ACC112 (cell line): ENCODE results near the gene CCT6B.
"Not testable (repeated sequence)": the region's sequence is repeated elsewhere in the genome, so short reads cannot be mapped to it uniquely, and the experiment has no call there.

Experiments
- H2AFZ ChIP-seq: fragments of 200-600 bp; sonication (generic); one replicate; pipeline ENCODE4 v1.6.0; 2017; ENCODE audit warnings: antibody characterized with exemption, low read length; ENCODE audit not compliant: unreplicated experiment
- H3K27ac ChIP-seq: fragments of 200-600 bp; sonication (generic); 2 replicates; pipeline ENCODE4 v1.5.1; 2014; ENCODE audit warnings: low read depth, mild to moderate bottlenecking, antibody characterized with exemption, low read length, moderate library complexity
- H3K27me3 ChIP-seq: fragments of 200-600 bp; sonication (generic); 2 replicates; pipeline ENCODE4 v1.6.1; 2014; ENCODE audit warnings: mild to moderate bottlenecking, antibody characterized with exemption, low read length, moderate library complexity, mixed read lengths; ENCODE audit not compliant: insufficient read depth
- H3K36me3 ChIP-seq: fragments of 200-600 bp; sonication (generic); 2 replicates; pipeline ENCODE4 v1.6.1; 2016; ENCODE audit warnings: mild to moderate bottlenecking, antibody characterized with exemption, low read length, moderate library complexity, mixed read lengths; ENCODE audit not compliant: insufficient read depth
- H3K4me1 ChIP-seq: fragments of 200-600 bp; sonication (generic); one replicate; pipeline ENCODE4 v1.6.1; 2016; ENCODE audit warnings: low read length, mixed read lengths; ENCODE audit not compliant: insufficient read depth, unreplicated experiment, control insufficient read depth
- H3K4me3 ChIP-seq: fragments of 200-600 bp; sonication (generic); 2 replicates; pipeline ENCODE4 v1.5.1; 2014; ENCODE audit warnings: mild to moderate bottlenecking, low read depth, low read length
- H3K79me2 ChIP-seq: fragments of 200-600 bp; sonication (generic); one replicate; pipeline ENCODE4 v1.6.0; 2016; ENCODE audit warnings: low read length; ENCODE audit not compliant: control insufficient read depth, unreplicated experiment, insufficient read depth

The CCT6B gene, protein sequence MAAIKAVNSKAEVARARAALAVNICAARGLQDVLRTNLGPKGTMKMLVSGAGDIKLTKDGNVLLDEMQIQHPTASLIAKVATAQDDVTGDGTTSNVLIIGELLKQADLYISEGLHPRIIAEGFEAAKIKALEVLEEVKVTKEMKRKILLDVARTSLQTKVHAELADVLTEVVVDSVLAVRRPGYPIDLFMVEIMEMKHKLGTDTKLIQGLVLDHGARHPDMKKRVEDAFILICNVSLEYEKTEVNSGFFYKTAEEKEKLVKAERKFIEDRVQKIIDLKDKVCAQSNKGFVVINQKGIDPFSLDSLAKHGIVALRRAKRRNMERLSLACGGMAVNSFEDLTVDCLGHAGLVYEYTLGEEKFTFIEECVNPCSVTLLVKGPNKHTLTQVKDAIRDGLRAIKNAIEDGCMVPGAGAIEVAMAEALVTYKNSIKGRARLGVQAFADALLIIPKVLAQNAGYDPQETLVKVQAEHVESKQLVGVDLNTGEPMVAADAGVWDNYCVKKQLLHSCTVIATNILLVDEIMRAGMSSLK

DNA sequence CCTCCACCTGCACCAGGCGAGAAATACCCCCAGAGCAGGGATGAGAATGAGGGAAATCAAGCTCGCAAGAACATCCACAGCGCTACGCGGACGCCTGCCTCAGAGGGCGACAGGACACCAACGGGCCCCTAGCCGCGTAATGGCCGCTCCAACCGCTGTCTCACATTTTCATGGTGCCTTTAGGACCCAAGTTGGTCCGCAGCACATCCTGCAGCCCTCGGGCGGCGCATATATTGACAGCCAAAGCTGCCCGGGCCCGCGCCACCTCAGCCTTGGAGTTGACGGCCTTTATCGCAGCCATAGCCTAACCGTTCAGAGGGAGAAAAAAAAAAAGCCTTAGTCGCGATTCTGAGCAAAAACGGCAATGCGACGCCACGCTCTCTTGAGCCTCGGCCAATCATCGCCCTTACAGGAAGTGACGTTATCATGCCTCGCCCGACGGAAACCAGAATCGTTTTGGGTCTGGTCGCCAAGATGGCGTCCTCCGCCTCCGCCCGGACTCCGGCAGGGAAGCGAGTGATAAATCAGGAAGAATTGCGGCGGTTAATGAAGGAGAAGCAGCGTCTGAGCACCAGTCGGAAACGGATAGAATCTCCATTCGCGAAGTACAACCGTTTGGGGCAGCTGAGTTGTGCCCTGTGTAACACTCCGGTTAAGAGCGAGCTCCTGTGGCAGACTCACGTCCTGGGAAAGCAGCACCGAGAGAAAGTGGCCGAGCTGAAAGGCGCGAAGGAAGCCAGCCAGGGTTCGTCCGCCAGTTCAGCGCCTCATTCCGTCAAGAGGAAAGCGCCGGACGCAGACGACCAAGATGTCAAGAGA, at the start of gene CCT6B, which contains the start of gene ZNF830:
Gene CCT6B (minus strand): TSS at position 368 of the 819 bp plus-strand sequence. CDS start 67 bp downstream, at position 301.
Gene ZNF830 (plus strand): TSS at position 448 of the 819 bp plus-strand sequence. CDS start 27 bp downstream, at position 475.
- Histone ChIP-seq H3K36me3 (peaks cover 11% of the 10 kb centered on the region), H2AFZ (peak within 1 kb of the TSS; percentile 97), H3K4me3 (peak within 1 kb of the TSS; percentile 92), H3K4me1 (peaks cover 9% of the 10 kb centered on the region), H3K79me2 (peaks cover 24% of the 10 kb centered on the region), H3K27me3 (no peaks in the 10 kb centered on the region), H3K27ac (peak within 1 kb of the TSS; percentile 79)

DNA sequence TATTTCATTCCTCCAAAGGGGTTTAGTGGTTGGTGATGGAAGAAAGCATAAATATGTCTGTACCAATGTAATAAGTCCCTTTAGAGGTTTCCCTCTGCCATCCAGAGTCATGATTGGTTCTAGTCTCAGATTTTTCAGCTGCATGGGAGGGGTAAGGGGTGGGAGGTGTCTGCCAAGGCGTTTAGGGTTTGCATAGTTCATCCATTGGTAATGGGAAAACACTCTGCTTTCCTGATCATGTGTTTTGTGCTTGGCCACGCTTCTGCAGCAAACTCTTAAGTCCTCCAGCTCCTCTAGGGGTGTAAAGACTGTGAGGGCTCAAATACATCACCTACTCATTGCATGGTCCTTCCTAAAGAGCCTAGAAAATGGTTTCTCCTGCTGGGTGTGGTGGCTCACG, 48.8 kb upstream of the CCT6B start:
- Histone ChIP-seq H3K4me3 (no peak overlapping the region), H3K4me1 (peaks cover 2% of the 10 kb centered on the region), H3K27ac (no peak overlapping the region), H3K36me3 (peaks cover 12% of the 10 kb centered on the region; the same call in 1 of the 2 replicates), H2AFZ (no peak overlapping the region), H3K79me2 (no peaks in the 10 kb centered on the region), H3K27me3 (no peaks in the 10 kb centered on the region)

DNA sequence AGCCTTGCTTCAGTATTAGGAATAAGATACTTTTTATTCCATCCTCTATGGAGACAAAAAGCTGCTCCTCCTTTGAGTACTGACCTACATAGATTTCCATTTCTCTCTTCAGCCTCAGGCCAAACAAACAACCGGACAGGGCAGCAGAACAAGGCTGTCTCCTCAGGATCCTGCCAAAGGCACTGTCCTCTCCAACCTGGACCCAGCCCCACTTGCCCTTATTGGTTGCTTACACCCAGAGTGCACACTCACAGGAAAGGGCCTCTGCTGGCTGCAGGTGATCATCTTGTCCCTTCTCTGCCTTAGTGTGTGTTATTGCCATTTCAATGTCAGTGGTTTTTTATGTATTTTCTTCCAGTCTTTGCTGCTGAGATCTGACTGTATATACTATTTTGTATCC, 45.7 kb upstream of the CCT6B start:
- H3K27me3 ChIP-seq, result no peaks in the 10 kb centered on the region
- H3K4me1 ChIP-seq, result peaks cover 5% of the 10 kb centered on the region
- H3K4me3 ChIP-seq, result no peak overlapping the region
- no peak overlapping the region for H3K27ac ChIP-seq
- no peak overlapping the region for H2AFZ ChIP-seq
- peaks cover 7% of the 10 kb centered on the region; the same call in 1 of the 2 replicates for H3K36me3 ChIP-seq
- no peaks in the 10 kb centered on the region for H3K79me2 ChIP-seq

DNA sequence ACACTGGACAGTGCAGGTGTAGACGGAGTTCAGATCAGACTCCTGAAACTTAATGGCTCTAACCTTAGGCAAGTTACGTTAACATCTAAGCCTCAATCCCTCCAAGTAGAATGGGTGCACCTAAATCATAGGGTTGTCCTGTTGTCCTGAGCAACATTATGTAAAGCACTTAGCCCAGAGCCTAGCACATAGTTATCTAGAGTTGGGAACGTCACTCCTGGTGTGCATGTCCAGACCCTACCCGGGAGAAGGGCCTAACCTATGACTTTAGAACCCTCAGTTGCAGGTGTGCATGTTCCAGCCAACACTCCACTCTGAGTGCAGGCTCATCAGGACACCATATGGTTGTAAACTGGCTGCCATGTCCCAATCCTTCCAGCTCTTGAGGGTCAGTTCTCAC, 45.1 kb upstream of the CCT6B start:
- no peak overlapping the region for H3K27ac ChIP-seq
- H3K79me2 ChIP-seq, result no peaks in the 10 kb centered on the region
- H3K27me3 ChIP-seq, result no peaks in the 10 kb centered on the region
- peaks cover 3% of the 10 kb centered on the region; the same call in 1 of the 2 replicates for H3K36me3 ChIP-seq
- H3K4me3 ChIP-seq, result no peak overlapping the region
- peaks cover 9% of the 10 kb centered on the region for H3K4me1 ChIP-seq
- no peak overlapping the region for H2AFZ ChIP-seq

DNA sequence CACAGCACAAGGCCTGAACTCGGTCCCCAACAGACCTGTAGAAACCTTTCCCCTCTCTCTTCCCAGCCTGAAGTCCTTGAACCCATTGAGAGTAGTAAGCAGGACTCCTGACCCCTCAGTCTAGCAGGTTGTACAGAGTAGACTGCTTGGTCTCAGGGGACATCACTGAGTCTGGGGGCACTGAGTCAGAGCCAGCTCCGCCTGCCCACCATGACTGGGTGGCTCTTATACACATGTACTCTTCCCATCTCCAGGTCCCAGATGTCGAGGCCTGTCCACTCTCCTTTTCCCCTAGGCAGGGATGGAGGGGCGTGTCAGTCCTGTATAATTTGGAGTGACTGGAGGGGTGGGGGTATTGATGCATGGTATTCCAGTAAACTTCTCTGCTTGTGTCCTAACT, 42.5 kb upstream of the CCT6B start:
- peaks cover 3% of the 10 kb centered on the region; the same call in 1 of the 2 replicates for H3K36me3 ChIP-seq
- H3K27ac ChIP-seq, result no peak overlapping the region
- no peaks in the 10 kb centered on the region for H3K27me3 ChIP-seq
- peaks cover 14% of the 10 kb centered on the region for H3K4me1 ChIP-seq
- no peaks in the 10 kb centered on the region for H3K79me2 ChIP-seq
- H2AFZ ChIP-seq, result no peak overlapping the region
- H3K4me3 ChIP-seq, result no peak overlapping the region

DNA sequence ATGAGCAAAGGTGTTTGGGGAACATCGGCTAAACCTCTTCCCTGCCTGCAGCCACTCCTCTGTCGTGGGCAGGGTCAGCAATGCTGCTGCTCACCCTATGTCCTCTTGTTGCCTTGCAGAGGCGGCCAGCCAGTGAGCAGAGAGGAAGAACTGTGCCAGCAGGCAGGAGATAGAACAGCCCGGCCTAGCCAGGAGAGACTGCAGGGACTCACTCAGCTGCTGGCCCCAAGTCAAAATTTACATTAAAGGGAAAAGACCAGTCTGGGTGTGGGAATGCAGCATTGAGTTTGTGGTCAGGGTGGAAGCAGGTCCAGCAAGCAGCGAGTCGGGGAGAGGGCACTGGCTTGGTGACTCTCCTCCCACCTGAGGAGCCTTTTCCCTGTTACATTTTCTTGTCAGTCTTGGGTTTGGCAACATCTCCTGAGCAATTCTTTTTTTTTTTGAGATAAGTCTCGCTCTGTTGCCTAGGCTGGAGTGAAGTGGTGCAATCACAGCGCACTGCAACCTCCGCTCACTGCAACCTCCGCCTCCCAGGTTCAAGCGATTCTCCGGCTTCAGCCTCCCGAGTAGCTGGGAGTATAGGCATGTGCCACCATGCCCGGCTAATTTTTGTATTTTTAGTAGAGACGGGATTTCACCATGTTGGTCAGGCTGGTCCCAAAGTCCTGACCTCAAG, 41.8 kb upstream of the CCT6B start:
- Histone ChIP-seq H3K4me1 (peaks cover 14% of the 10 kb centered on the region), H3K27me3 (no peaks in the 10 kb centered on the region), H3K36me3 (peaks cover under 1% of the 10 kb centered on the region; the same call in 1 of the 2 replicates), H3K27ac (no peak overlapping the region), H2AFZ (no peak overlapping the region), H3K79me2 (no peaks in the 10 kb centered on the region), H3K4me3 (no peak overlapping the region)

DNA sequence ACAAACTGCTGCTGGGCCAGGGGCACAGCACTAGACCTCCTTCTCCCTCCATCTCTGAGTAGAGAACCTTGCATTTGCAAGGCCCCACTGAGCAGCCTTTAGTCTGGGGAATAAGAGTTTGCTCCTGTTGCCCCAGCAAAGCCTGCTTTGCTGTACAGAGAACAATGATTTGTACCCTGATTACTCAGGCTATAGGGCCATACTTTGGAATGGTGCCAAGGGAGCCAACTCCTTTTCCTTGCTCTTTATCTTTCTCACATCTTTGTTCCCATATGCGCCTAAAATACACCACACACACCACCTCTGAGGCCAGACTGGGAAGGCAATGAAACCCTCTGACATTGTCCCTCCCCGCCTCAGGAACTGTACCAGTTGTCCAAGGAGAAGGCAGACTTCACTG, 40.3 kb upstream of the CCT6B start:
- Histone ChIP-seq H3K4me3 (no peak overlapping the region), H2AFZ (no peak overlapping the region), H3K27ac (no peak overlapping the region), H3K36me3 (no peaks in the 10 kb centered on the region), H3K4me1 (peaks cover 11% of the 10 kb centered on the region), H3K27me3 (no peaks in the 10 kb centered on the region), H3K79me2 (no peaks in the 10 kb centered on the region)

DNA sequence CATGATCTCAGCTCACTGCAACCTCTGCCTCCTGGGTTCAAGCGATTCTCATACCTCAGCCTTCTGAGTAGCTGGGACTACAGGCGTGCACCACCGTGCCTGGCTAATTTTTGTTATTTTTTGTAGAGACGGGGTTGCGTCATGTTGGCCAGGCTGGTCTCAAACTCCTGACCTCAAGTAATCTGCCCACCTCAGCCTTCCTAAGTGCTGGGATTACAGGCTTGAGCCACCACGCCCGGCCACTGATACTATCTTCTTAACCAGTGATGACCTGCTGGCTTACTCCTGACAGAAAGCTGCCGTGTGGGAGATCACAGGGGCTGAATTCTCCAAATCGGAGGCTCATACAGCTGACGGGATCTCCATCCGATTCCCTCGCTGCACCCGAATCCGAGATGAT, 39.7 kb upstream of the CCT6B start:
- not testable (repeated sequence) for H3K4me3 ChIP-seq, H3K79me2 ChIP-seq, H3K27me3 ChIP-seq, H2AFZ ChIP-seq, H3K36me3 ChIP-seq, H3K27ac ChIP-seq
- peaks cover 11% of the 10 kb centered on the region for H3K4me1 ChIP-seq

DNA sequence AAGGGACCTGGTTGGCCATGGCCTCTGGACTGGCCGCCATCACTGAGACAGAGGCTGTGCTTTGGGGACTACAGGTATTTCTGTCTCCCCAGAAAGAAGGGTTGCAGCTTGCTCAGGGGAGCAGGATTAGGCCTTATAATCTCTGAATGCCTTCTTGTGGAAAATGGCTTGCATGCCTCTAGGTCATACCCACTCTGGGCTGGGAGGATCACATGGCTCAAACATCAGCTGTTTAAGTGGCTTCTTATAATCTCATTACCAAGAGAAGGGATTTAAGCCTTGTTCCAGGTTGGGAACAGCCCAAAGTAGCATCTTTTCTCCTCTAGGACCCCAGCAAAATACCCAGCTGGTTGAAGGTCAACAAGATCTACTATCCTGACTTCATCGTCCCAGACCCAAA, 38.2 kb upstream of the CCT6B start:
- Histone ChIP-seq H3K36me3 (no peaks in the 10 kb centered on the region), H3K4me3 (no peak overlapping the region), H3K27me3 (no peaks in the 10 kb centered on the region), H2AFZ (no peak overlapping the region), H3K79me2 (no peaks in the 10 kb centered on the region), H3K4me1 (peaks cover 11% of the 10 kb centered on the region), H3K27ac (no peak overlapping the region)

DNA sequence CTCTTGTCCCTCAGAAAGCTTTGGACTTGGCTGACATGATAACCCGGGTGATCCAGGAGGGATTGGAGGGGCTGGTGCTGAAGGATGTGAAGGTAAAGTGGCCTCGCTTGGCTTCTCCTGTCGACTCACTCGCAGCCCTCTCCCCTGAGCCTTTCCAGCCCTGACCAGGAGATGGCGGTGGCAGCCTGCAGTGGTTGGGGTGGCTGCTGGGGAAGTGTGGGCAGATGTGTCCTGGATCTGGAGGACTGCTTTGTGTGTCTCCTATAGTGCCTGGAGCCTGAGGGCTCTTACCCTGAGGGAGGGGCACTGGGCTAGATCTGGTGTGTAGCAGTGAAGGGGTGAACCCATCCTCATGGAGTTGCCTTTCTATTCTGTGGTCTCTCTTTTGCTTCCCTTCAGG, 36.9 kb upstream of the CCT6B start:
- Histone ChIP-seq H3K79me2 (no peaks in the 10 kb centered on the region), H3K27ac (no peak overlapping the region), H3K4me3 (no peak overlapping the region), H3K27me3 (no peaks in the 10 kb centered on the region), H3K36me3 (no peaks in the 10 kb centered on the region), H3K4me1 (peaks cover 11% of the 10 kb centered on the region), H2AFZ (no peak overlapping the region)
